Neuronal stem cell (in vitro differentiated cells): Measurements from ENCODE around the gene MRPS34. TPM values are rescaled to one million over a fixed set of nuclear protein-coding genes. Genes with fewer than 3 reads are reported as not detected.

Experiments
- DNase-seq: peaks from one replicate; pipeline ENCODE4 v3.0.0-alpha.2; 2013; ENCODE audit warnings: low spot score
- H2AFZ ChIP-seq: one replicate; pipeline ENCODE4 v1.6.1; 2013; ENCODE audit warnings: mild to moderate bottlenecking, low read length, inconsistent platforms
- H2AK5ac ChIP-seq: 2 replicates; pipeline ENCODE4 v1.6.1; 2013; ENCODE audit warnings: low read depth, mild to moderate bottlenecking, inconsistent platforms, low read length, moderate library complexity, mixed read lengths
- H2BK120ac ChIP-seq: 2 replicates; pipeline ENCODE4 v1.6.1; 2013; ENCODE audit warnings: low read depth, mild to moderate bottlenecking, inconsistent platforms, low read length, moderate library complexity, mixed read lengths
- H2BK12ac ChIP-seq: one replicate; pipeline ENCODE4 v1.6.1; 2013; ENCODE audit warnings: low read length, inconsistent platforms
- H2BK15ac ChIP-seq: 2 replicates; pipeline ENCODE4 v1.6.1; 2013; ENCODE audit warnings: mild to moderate bottlenecking, low read length, inconsistent platforms, mixed read lengths
- H2BK5ac ChIP-seq: one replicate; pipeline ENCODE4 v1.6.1; 2013; ENCODE audit warnings: inconsistent platforms, mild to moderate bottlenecking, low read length, moderate library complexity
- H3K14ac ChIP-seq: one replicate; pipeline ENCODE4 v1.6.1; 2013; ENCODE audit warnings: low read length, inconsistent platforms
- H3K18ac ChIP-seq: 2 replicates; pipeline ENCODE4 v1.6.1; 2013; ENCODE audit warnings: low read length, inconsistent platforms
- H3K23ac ChIP-seq: 2 replicates; pipeline ENCODE4 v1.6.1; 2013; ENCODE audit warnings: low read depth, mild to moderate bottlenecking, mixed read lengths, low read length, inconsistent platforms; ENCODE audit not compliant: poor library complexity
- H3K27ac ChIP-seq: replicated peaks from 3 replicates; pipeline ENCODE4 v1.5.1; 2013; ENCODE audit warnings: low read length, inconsistent platforms
- H3K27me3 ChIP-seq, 3 experiments: 2 replicates each; pipeline ENCODE4 v1.6.1; 2013; ENCODE audit warnings: low read length in 3 of 3, mild to moderate bottlenecking in 2 of 3, inconsistent platforms in 1 of 3, low read depth in 1 of 3, mixed read lengths in 1 of 3, moderate library complexity in 1 of 3; ENCODE audit not compliant: control insufficient read depth in 3 of 3, insufficient read depth in 3 of 3
- H3K36me3 ChIP-seq, 2 donors: replicated peaks in 1 of 2; 2 replicates each; pipeline ENCODE4 v1.6.1; 2013; ENCODE audit warnings: low read length in 2 of 2; ENCODE audit not compliant: control insufficient read depth in 2 of 2, insufficient read depth in 2 of 2
- H3K4ac ChIP-seq: 2 replicates; pipeline ENCODE4 v1.6.1; 2013; ENCODE audit warnings: inconsistent platforms, mild to moderate bottlenecking, low read length, moderate library complexity
- H3K4me1 ChIP-seq, 2 donors: 1 replicate in 1 of 2; 2 replicates in 1 of 2; pipeline ENCODE4 v1.6.1; 2013; ENCODE audit warnings: low read length in 2 of 2, low read depth in 1 of 2; ENCODE audit not compliant: control insufficient read depth in 2 of 2, insufficient read depth in 1 of 2
- H3K4me2 ChIP-seq: one replicate; pipeline ENCODE4 v1.6.1; 2013; ENCODE audit warnings: mild to moderate bottlenecking, low read length, inconsistent platforms; ENCODE audit not compliant: insufficient read depth, poor library complexity, severe bottlenecking
- H3K4me3 ChIP-seq, 2 donors: 2 replicates each; pipeline ENCODE4 v1.5.1; 2013; ENCODE audit warnings: low read length in 2 of 2, mild to moderate bottlenecking in 2 of 2, inconsistent platforms in 1 of 2, moderate library complexity in 1 of 2
- H3K79me1 ChIP-seq: one replicate; pipeline ENCODE4 v1.6.1; 2013; ENCODE audit warnings: low read depth, mild to moderate bottlenecking, inconsistent platforms, low read length, moderate library complexity
- H3K9ac ChIP-seq: one replicate; pipeline ENCODE4 v1.6.1; 2013; ENCODE audit warnings: mild to moderate bottlenecking, low read depth, low read length, inconsistent platforms; ENCODE audit not compliant: poor library complexity
- H3K9me3 ChIP-seq, 2 donors: replicated peaks in 1 of 2; 2 replicates each; pipeline versions ENCODE3 to v1.6.1; 2013; ENCODE audit warnings: low read length in 2 of 2, mild to moderate bottlenecking in 2 of 2, inconsistent platforms in 1 of 2, low read depth in 1 of 2, mixed read lengths in 1 of 2, moderate library complexity in 1 of 2; ENCODE audit not compliant: control insufficient read depth in 2 of 2, insufficient read depth in 1 of 2
- H4K8ac ChIP-seq: one replicate; pipeline ENCODE4 v1.6.1; 2013; ENCODE audit warnings: low read depth, mild to moderate bottlenecking, inconsistent platforms, low read length, moderate library complexity
- H4K91ac ChIP-seq: one replicate; pipeline ENCODE4 v1.6.1; 2013; ENCODE audit warnings: low read length, low read depth, mild to moderate bottlenecking, inconsistent platforms; ENCODE audit not compliant: poor library complexity
- WGBS, 2 donors: extraction: QIAGEN DNeasy Blood & Tissue Kit; methylation state at CpG; one replicate each; pipeline ENCODE4 v1.1.7; 2013; ENCODE audit warnings: missing lambda C conversion rate in 2 of 2, mixed read lengths in 1 of 2; ENCODE audit not compliant: insufficient read length in 2 of 2, insufficient replicate concordance in 1 of 2; ENCODE audit errors: extremely low coverage in 2 of 2; 5-methylcytosine and 5-hydroxymethylcytosine counted together
- polyA plus RNA-seq, 2 experiments: library from polyadenylated mRNA; stranded (reverse); fragments of 200-250 nt; gene quantifications; one replicate each; pipeline ENCODE4 v1.2.3, GENCODE V29; 2013

The MRPS34 gene
- polyA plus RNA-seq (2013, experiment 1 of 2), result 108 TPM
- polyA plus RNA-seq (2013, experiment 2 of 2), result 110 TPM

DNA sequence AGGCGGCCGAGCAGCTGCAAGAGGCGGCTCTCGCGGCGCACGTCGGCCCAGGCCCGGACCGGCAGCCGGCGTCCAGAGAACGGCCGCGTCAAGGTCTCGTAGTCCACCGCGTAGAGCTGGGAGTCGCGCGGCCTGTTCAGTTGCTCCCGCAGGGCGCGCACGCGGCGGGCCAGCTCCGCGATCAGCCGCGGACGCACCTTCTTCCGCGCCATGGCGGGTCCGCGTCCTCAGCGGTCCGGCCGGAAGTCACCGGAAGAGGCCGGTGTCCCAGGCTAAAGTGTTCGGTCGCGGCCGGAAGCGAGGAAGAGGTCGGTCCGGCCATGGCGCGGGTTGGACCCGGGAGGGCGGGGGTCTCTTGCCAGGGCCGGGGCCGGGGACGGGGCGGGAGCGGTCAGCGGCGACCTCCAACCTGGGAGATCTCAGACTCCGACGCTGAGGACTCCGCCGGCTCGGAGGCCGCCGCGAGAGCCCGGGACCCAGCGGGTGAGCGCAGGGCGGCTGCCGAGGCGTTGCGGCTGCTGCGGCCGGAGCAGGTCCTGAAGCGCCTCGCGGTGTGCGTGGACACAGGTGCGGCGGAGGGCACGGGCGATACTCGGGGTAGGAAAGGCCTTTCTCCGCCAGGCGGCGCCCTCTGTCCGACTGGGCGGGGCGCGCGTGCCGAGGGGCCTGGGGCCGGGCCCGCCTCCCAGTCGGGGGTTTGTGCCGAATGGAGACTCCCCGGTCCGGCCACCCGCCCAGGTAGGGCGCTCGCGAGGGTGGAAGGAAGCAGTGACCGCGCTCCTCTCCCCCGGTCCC, at the start of gene MRPS34:
TSS of gene MRPS34 (minus strand) at position 227 of the 795 bp plus-strand sequence. CDS start at position 212, 15 bp downstream.
- Histone ChIP-seq H3K18ac (peak within 1 kb of the TSS; percentile 98), H3K4ac (peak within 1 kb of the TSS; percentile 99), H2BK12ac (peak within 1 kb of the TSS; percentile 84), H3K27ac (peak within 1 kb of the TSS; percentile 92), H3K9me3 (no peaks in the 10 kb centered on the region), H3K4me2 (peak within 1 kb of the TSS; percentile 98), H3K79me1 (peaks cover 28% of the 10 kb centered on the region), H4K8ac (peak within 1 kb of the TSS; percentile 65), H2AFZ (peak within 1 kb of the TSS; percentile 100), H3K36me3 (peaks cover 30 to 65% of the 10 kb centered on the region in 2 donors), H3K9ac (peak within 1 kb of the TSS; percentile 99), H2BK120ac (peak within 1 kb of the TSS; percentile 67), H3K27me3 (no peaks in the 10 kb centered on the region), H4K91ac (no peak within 1 kb of the TSS), H2BK15ac (peak within 1 kb of the TSS; percentile 97), H3K23ac (peak within 1 kb of the TSS; percentile 99), H2AK5ac (peak within 1 kb of the TSS; percentile 98), H3K14ac (peak within 1 kb of the TSS; percentile 91), H2BK5ac (peak within 1 kb of the TSS; percentile 94), H3K4me1 (peaks cover 12% of the 10 kb centered on the region in 2 donors), H3K4me3 (peak within 1 kb of the TSS; percentile 99)
- DNase-seq, result peak; percentile 91
- no CpG with 5 or more reads among the region's 108 CpGs for WGBS, 2 donors

- Histone ChIP-seq H2BK15ac (no peak overlapping the region), H3K18ac (no peak overlapping the region), H2AK5ac (no peak overlapping the region), H2AFZ (no peak overlapping the region), H3K4me1 (no peaks in the 10 kb centered on the region), H3K9ac (peak overlapping the region; percentile 21), H3K9me3 (no peaks in the 10 kb centered on the region), H2BK5ac (no peak overlapping the region), H3K27ac (no peak overlapping the region), H2BK120ac (no peak overlapping the region), H3K79me1 (peaks cover 16% of the 10 kb centered on the region), H3K14ac (no peak overlapping the region), H4K91ac (no peak overlapping the region), H4K8ac (no peak overlapping the region), H3K4me2 (no peak overlapping the region), H3K27me3 (no peaks in the 10 kb centered on the region), H3K4me3 (no peak overlapping the region), H3K36me3 (peaks cover 10 to 40% of the 10 kb centered on the region in 2 donors), H2BK12ac (no peak overlapping the region), H3K23ac (no peak overlapping the region), H3K4ac (no peak overlapping the region)
- DNase-seq, result no peak
- WGBS, 2 donors, result no CpG with 5 or more reads among the region's 24 CpGs
These were observed 49.1 kb upstream of the MRPS34 start for GRCh38 chr16:1821861-1822611.

DNA sequence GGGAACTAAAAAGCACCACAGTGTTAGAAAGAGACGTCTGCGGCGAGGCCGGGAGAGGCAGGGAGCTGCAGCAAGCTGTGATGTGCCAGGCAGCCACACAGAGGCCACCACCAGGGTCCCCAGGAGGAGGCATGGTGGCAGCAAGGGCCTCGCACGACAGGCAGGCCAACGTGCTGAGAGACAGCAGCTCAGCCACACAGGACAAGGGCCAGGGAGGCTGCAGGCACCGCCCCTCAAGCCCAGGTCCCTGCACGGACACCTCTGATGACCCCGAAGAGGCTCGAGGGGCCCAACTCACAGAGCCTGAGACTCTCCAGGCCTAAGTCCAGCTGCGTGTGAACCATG, 48.0 kb upstream of the MRPS34 start:
- no CpG with 5 or more reads among the region's 12 CpGs for WGBS, 2 donors
- no peak overlapping the region for H3K14ac ChIP-seq
- no peak for DNase-seq

More for the DNA sequence above, 48.0 kb upstream of the MRPS34 start:
- Histone ChIP-seq H3K23ac (no peak overlapping the region), H3K27me3 (no peaks in the 10 kb centered on the region), H3K4me3 (no peak overlapping the region), H4K91ac (no peak overlapping the region), H2BK120ac (no peak overlapping the region), H3K4me2 (no peak overlapping the region), H3K9ac (no peak overlapping the region), H3K27ac (no peak overlapping the region), H3K18ac (no peak overlapping the region), H2AK5ac (no peak overlapping the region), H3K4me1 (no peaks in the 10 kb centered on the region), H3K4ac (no peak overlapping the region), H2BK15ac (no peak overlapping the region), H3K9me3 (no peaks in the 10 kb centered on the region), H2BK5ac (no peak overlapping the region), H2AFZ (no peak overlapping the region), H3K36me3 (peaks cover 17 to 48% of the 10 kb centered on the region in 2 donors), H2BK12ac (no peak overlapping the region), H4K8ac (peak overlapping the region; percentile 43), H3K79me1 (peaks cover 19% of the 10 kb centered on the region)
